ENCODE data around the gene CPED1.
"Not testable (repeated sequence)": the region's sequence is repeated elsewhere in the genome, so short reads cannot be mapped to it uniquely, and the experiment has no call there.

CPED1 gene

GRCh38 chr7:121286742-121287734, 298.5 kb downstream of the CPED1 start:
- no peak for DNase-seq (ENCODE audit: low spot score)

GRCh38 chr7:121288894-121289293, 300.4 kb downstream of the CPED1 start:
- DNase-seq (ENCODE audit: low spot score): peak; percentile 22

- DNase-seq (ENCODE audit: low spot score): not testable (repeated sequence)
These were observed 301.4 kb downstream of the CPED1 start for GRCh38 chr7:121289930-121290329.

GRCh38 chr7:121294448-121294992, 306.0 kb downstream of the CPED1 start:
- DNase-seq (ENCODE audit: low spot score): no peak

GRCh38 chr7:121297843-121298242, 309.3 kb downstream of the CPED1 start:
- DNase-seq (ENCODE audit: low spot score): no peak

GRCh38 chr7:121298831-121299239, 310.3 kb downstream of the CPED1 start:
- DNase-seq (ENCODE audit: low spot score): no peak

- DNase-seq (ENCODE audit: low spot score): no peak
These were observed 312.3 kb downstream of the CPED1 start for GRCh38 chr7:121300685-121301420.

- DNase-seq (ENCODE audit: low spot score): no peak
These were observed 313.1 kb downstream of the CPED1 start for GRCh38 chr7:121301446-121302213.

- peak; percentile 63 for DNase-seq (ENCODE audit: low spot score)
These were observed 313.8 kb downstream of the CPED1 start for GRCh38 chr7:121302214-121302745.

GRCh38 chr7:121303422-121304101, 315.1 kb downstream of the CPED1 start:
- no peak for DNase-seq (ENCODE audit: low spot score)

GRCh38 chr7:121304102-121304658, 315.7 kb downstream of the CPED1 start:
- DNase-seq (ENCODE audit: low spot score): no peak

- DNase-seq (ENCODE audit: low spot score): peak; percentile 22
These were observed 316.6 kb downstream of the CPED1 start for GRCh38 chr7:121305109-121305508.

- no peak for DNase-seq (ENCODE audit: low spot score)
These were observed 318.1 kb downstream of the CPED1 start for GRCh38 chr7:121306565-121306964.

GRCh38 chr7:121307021-121307574, 318.6 kb downstream of the CPED1 start:
- no peak for DNase-seq (ENCODE audit: low spot score)

- no peak for DNase-seq (ENCODE audit: low spot score)
These were observed 324.8 kb downstream of the CPED1 start for GRCh38 chr7:121313220-121313792.

GRCh38 chr7:121313793-121314676, 325.5 kb downstream of the CPED1 start:
- DNase-seq (ENCODE audit: low spot score): no peak

GRCh38 chr7:121315170-121315569, 326.7 kb downstream of the CPED1 start:
- not testable (repeated sequence) for DNase-seq (ENCODE audit: low spot score)

GRCh38 chr7:121322460-121322859, 333.9 kb downstream of the CPED1 start:
- DNase-seq (ENCODE audit: low spot score): no peak

Measured in AG08396 (cell line).